Stimulated activated CD8-positive, alpha-beta memory T cell treated with anti-CD3 and anti-CD28 coated beads, Interleukin-2, amount 100 ng/mL, for 48 hours (primary cell): Measurements from ENCODE around the gene EEA1.
A peak's percentile ranks its signal among the peaks of the same experiment; 100 is the strongest.

ENCODE experiments used
- DNase-seq, 2 donors: peaks; one replicate each; pipeline ENCODE4 v3.0.0-alpha.2; 2020; ENCODE audit warnings: low read depth in 2 of 2

The EEA1 gene

DNA sequence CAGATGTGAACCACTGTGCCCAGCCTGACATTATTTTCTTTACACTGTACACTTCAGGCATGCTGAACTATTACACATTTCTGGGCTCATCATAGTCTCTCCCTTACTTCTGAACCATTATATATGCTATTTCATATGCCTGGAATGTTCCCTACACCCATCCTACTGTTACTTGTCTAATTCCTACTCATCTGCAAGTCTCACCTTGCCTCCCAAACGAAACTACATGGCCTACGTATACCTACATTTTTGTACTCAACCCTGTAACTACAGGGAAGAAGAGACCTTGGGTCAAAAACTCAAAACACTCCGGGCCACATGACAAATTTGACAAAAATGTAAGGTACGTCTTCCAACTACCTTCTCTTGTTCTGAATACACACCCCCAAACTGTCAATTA is 9.5 kb upstream of the EEA1 start:
- DNase-seq, result no peak

DNA sequence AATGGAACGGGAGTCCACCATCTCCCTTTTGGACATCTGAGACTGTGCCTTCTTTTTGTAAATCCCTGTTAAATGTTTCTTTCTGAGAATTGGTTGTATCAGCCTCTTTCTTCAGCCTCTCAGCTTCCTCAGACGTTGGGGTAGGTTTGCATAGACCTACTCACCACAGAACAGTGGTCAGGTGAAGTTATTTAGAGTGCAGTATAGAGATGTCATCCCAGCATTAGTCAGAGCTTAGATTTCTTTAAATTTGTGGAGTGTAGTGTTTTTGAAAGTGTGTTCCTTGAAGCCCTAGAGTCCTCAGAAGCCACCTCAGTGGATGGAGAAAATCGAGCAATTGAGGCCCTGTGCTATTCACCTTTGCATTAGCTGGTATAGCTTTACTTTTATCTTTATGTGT is 8.9 kb upstream of the EEA1 start:
- DNase-seq, result no peak

DNA sequence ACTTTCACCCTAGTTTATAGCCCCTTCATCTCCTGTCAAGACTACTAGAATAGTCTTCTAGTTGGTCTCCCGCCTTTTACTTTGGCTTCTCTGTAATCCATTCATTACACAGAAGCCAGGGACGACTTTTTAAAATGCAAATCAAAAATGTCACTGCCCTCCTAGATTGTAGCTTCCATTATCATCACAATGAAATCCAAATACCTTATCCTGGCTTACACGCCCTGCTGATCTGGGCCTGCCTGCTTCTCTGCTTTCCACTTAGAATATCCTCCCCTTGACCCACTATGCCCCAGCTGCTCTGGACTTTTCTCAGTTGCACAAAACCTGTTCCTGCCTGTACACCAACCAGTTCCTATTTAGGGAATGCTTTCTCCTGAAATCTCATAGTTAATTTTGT is 4.5 kb upstream of the EEA1 start:
- DNase-seq, result no peak

DNA sequence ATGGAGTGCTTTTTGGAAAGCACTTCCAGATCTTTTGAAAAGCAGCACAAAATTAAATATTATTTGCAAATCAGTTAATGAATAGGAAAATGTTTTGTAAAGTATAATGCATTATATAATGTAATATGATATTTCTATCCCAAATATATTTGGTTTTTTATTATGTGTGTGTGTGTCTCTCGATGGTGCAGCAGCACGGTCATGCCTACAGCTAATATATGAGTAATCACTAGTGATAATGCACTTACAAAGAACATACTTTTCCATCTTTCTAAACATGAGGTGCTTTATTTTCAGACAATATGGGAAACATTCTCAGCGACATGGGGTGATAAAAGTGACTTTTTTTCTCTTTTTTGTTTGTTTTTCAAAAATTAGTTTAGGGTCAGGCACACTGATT is 1.3 kb upstream of the EEA1 start:
- DNase-seq, result no peak

DNA sequence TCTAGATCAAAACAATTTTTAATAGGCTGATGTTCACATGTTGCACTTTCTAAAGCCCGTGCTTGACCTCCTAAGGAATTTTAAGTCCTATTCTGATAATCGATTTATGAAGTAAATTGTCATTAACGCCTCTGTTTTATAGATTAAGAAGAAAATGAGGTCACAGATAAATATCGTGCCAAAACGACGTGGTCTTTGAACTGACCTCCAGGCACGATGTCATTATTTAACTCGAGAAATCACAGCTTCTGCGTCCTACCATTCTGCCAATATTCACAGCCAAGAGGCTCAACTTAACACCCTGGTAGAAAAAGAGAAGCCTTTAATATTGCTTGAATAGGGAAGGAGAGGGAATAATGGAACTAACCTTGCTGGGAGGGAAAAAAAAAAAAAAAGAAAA is 888 bp upstream of the EEA1 start:
- DNase-seq, result no peak

DNA sequence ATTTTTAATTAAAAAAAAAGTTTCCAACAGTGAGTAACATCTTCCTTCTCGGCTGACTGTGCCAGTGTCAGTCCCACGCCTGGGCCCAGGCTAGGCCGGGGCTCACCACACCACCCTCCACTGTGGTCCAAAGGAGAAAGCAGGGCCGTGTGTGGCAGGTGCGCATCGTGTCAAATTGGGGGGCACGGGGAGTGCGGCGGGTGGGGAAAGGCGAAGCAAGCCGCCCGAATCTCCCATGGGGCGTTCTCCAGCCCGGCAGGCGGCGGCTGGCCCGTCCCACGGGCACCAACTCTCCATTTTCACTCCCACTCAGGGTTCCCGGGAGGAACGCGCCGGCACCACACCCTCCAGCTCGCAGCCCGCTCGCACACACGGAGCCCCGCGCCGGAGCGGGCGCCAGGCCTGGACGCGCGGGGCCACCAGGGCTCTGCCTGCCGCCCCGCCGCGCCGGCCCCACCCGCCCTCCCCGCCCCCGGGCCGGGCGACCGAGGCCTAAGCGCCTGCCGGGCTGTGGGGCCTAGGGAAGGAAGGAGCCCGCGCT is 604 bp downstream of the EEA1 start:
- DNase-seq, result peak; percentile 35 to 50

DNA sequence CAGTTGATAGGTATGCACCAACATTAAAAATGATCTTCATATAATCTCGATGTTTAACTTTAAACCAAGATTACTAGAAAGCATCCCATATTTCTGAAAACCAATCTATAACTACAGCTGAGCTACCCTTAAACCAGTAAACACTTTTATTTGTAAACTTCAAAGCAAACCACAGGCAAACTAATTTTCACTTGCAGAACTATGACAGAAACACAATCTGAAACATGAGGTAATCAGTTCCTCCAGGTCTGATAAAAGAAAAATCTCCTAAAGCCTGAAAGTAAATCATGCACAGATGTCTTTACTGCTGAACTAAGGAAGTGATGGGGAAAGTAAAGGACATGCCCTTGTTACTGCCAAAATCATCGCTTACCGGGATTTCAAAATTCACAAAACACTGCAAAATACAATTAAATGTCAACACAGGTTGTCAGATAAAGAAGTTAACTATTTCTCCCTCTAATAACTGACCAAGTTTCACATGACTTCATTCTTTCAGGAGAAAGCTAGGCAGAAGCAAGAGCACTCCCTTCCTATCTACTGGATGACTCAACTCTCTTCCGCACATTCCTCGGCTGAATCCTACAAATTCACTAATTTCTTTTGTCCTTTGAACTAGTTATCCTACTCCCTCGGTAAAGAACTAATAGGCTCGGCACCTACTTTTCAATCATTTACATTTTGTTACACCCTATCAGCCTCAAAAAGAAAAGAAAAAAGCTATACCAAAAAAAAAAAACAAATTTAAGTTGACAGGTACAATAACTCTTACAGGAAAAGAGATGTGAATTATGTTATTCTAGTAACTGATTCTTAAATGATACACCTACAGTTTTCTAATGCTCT is 1.4 kb downstream of the EEA1 start:
- no peak for DNase-seq

DNA sequence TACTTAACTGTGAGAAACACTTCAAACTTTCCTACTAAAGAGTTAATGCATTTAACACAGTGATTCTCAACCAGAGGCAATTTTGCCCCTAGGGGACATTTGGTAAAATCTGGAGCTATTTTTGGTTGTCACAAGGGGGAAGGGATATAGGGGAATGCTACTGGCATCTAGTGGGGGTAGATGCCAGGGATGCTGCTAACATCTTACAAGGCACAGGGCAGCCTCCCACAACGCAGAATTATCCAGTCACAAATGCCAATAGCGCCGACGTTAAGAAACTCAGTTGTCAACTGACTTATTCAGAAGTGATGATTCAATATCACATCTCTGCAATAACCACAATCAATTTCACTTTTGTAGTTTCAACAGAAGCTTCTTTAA is 2.0 kb downstream of the EEA1 start:
- DNase-seq, result peak; percentile 4 to 39

DNA sequence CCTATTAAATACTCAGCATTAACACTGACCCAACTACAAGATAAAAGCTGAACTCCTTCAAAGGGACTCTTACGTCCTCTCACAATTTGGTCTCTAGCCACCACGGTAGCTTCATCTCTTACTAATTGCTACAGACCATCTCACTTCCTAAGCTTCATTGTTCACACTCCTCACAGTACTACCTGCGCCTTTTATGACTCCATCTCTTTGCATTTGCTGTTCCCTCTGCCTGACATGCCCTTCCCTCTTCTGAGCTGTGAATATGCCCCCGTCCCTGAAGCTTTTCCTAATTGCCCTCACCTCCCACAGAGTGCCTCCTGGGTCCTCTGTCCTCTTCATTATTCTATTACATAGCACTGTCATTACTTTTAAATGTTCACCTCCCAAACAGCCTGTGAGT is 2.5 kb downstream of the EEA1 start:
- no peak for DNase-seq

DNA sequence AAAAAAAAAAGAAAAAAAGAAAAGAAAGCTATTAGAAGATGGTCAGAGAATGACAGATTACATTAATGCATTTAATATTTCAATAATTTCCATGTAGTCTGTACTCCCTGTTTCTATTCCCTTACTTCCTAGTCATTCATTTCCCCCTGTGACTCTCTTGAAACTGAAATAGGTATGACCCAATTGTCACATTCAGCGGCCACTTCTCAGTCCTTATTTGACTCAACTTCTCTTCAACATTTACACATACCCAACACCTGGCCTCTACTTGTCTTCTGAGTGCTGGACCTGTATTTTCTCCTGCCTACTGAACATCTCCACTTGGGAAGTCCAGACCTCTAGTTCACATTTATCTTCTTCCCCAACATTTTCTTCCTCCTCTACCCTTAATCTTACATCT is 7.2 kb downstream of the EEA1 start:
- DNase-seq, result no peak

DNA sequence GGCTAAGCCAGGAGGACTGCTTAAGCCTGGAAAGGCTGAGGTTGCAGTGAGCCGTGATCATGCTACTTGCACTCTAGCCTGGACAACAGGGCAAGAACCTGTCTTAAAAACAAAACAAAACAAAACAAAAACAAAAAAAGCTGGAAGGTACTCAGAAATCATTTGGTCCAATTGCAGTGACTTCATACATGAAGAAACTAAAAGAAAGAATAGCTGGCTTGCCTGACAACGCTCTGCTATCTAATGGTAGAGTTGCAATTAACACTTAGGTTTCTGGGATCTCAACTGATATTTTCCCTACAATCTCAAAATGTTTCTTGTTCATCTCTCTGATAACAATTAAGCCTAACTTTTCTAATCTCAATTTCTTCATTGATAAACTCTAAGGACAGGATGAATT is 13.7 kb downstream of the EEA1 start:
- DNase-seq, result no peak

DNA sequence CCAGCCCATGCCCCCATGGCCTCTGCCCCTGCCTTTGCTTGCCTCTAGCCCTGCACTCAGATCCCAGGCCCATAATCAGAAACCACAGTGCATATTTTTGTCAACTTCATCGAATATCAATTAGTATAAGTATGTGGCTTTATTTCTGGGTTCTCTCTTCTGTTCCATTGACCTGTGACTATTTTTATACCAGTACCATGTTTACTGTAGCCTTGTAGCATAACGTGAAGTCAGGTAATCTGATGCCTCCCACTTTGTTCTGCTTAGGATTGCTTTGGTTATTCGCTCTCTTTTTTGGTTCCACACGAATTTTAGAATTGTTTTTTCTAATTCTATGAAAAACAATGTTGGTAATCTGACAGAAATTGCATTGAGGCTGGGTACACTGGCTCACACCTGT is 14.9 kb downstream of the EEA1 start:
- no peak for DNase-seq

DNA sequence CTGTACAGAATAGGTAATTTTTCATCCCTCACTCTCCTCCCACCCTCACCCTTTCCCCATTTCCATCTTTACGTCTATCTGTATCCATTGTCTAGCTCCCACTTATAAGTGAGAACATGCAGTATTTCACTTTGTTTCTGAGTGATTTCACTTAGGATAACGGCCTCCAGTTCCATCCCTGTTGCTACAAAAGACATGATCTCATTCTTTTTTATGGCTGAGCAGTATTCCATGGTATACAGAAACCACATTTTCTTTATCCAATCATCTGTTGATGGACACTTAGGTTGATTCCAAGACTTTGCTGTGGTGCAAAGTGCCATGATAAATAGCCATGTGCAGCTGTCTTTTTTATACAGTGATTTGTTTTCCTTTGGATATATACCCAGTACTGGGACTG is 16.4 kb downstream of the EEA1 start:
- DNase-seq, result no peak

DNA sequence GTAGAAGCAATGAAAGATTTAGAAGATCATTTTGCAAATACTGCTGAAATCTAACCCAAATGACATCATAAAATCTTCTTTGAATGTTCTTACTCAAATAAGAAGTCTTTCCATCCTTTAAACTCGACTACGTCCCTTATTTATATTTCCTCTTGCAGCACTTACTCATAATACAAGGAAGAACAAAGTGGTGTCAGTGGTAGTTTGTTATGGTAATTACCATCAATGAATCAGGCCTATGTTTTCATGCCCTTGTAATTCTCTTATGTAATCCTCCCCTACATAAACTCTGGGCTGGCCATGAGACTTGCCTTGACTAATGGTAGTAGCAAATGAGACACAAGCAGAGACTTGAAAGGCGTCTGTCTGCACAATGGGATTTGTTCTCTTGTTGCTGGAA is 17.0 kb downstream of the EEA1 start:
- DNase-seq, result no peak

DNA sequence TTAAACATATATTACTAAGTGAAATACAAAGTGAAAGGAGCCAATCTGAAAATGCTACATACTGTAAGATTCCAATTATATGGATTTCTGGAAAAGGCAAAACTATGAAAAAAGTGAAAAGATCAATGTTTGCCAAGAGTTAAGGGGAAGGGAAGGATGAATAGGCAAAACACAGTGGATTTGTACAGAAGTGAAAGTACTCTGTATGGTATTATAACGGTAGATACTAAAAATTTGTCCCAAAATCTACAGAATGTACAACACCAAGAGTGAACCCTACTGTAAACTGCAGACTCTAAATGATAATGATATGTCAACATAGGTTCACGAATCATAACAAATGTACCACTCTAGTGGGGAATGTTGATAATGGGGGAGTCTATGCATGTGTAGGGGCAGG is 17.8 kb downstream of the EEA1 start:
- DNase-seq, result no peak

DNA sequence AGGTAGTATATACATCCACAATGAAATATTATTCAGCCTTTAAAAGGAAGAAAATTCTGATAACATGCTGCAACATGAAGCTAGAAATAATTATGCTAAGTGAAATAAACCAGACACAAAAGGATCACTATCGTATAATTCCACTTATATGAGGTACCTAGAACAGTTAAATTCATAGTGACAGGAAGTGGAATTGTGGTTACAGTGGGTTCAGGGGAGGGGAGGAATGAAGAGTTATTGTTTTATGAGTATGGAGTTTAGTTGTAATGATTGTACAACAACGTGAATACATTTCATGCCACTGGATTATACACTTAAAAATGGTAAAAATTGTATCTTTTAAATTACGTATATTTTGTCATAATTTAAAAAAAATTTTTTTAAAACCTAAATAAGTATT is 21.0 kb downstream of the EEA1 start:
- DNase-seq, result no peak

DNA sequence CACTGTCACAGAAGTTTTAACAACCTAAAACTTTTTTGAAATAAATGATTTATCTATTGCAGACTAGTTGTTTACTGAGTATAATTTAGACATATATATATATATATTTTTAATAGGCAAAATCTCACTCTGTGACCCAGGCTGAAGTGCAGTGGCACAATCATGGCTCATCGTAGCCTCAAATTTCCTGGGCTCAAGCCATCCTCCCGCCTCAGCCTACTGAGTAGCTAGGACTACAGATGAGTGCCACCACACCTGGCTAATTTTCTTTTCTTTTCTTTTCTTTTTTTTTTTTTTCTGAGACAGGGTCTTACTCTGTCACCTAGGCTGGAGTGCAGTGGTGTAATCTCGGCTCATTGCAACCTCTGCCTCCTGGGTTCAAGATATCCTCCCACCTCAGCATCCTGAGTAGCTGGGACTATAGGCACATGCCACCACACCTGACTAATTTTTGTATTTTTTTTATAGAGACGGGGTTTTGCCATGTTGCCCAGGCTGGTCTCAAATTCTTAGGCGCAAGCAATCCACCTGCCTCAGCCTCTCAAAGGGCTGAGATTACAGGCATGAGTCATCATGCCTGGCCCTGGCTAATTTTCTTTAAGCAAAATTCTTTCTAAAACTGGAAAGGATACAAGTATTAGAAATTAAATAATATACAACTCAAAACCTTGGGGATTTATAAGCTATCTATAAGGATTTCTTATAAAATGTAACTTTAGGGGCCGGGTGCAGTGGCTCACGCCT is 23.1 kb downstream of the EEA1 start:
- no peak for DNase-seq

DNA sequence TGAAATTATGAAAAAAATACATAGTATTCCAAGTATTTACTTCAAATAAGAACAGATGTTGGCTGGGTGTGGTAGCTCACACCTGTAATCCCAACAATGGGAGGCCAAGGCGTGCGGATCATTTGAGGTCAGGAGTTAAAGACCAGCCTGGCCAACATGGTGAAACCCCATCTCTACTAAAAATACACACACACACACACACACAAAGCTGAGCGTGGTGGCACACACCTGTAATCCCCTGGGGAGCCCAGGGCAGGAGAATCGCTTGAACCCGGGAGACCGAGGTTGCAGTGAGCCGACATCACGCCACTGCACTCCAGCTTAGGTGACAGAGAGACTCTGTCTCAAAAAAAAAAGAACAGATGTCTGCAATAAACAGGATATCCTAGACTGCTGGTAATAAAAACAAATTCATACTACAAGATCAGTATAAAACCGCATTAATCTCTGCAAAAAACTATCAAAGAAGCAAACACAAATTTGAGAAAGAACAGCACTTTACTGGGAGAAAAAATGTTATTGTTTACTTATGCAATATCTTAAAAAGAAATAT is 23.8 kb downstream of the EEA1 start:
- DNase-seq, result no peak

DNA sequence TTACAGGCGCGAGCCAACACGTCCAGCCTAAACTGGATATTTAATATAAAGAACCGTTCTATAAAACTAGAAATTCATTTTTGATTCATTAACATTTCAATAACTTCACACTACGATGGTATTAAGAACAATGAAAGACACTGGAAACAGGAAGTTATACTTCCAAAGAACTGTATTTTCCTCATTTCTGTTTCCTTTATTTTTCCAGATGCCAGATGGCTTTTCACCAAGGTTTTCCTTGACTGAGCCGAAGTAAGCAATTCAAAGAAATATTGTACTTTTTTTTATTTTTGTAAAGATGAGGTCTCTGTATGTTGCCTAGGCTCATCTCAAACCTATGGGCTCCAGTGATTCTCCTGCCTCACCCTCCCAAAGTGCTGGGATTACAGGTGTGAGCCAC is 28.2 kb downstream of the EEA1 start:
- no peak for DNase-seq

DNA sequence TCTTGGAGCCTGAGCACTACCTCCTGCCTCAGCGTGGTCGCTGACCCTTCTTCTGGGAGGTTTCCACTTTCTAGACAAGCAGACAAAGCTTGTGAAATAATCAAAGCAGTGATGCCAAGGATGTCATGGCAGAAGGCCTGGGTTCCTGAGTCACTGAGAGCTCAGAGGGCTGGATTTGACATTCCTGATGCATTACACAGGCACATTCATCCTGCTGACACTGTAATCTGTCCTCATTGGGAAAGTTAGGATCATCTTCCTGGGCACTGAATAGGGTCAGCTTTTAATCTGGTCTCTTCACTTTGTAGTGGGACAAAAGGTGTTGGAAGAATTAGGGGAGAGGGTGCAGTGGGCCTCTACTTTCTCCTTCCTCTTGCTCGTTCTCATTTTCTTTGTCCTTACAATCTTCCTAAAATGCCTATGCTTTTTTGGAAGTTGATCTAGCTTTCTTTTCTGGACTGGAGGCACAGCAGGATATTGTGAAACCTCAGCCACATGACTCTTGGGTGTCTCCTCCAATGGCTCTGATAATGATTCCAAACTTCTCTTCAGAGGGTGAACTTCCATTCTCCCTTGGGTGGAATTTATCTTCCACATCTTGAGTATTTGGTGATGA is 29.6 kb downstream of the EEA1 start:
- no peak for DNase-seq

DNA sequence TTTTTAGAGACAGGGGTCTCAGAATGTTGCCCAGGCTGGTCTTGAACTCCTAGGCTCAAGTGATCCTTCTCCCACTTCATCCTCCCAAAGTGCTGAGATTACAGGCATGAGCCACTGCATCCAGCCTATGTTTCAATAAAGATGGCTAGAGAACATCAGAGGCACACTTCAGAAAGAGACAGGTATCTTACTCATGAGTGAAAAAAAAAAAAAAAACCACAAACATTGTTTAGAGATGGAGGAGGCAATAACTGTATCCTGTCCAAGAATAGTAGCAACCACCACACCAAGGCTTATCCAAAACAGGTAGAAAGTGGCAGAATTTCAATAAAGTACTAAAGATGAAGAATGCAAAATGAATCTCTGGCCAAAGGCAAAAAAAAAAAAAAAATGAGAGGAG is 30.3 kb downstream of the EEA1 start:
- no peak for DNase-seq

DNA sequence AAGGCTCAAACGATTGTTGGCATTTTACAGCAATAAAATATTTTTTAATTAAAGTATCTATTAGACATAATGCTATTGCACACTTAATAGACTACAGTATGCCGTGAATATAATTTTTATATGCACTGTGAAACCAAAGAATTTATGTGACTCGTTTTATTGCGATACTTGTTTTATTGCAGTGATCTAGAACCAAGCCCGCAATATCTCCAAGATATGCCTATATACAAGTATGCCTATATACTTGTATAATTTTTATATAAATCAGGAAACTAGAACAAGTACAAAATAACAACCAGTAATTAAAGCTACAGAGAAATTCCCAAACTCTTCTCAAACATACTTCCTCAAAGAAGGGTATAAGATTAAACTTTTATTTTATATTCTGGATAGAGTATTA is 31.3 kb downstream of the EEA1 start:
- DNase-seq, result no peak
